ENCODE data around the gene ASTN2.

Gene ASTN2

GRCh38 chr9:117413346-117414219, 1.3 kb downstream of the ASTN2 start:
- DNase-seq (ENCODE audit: low spot score): no peak

- no peak for DNase-seq (ENCODE audit: low spot score)
Observed at GRCh38 chr9:117412841-117413240, 2.0 kb downstream of the ASTN2 start.

- DNase-seq (ENCODE audit: low spot score): peak; percentile 29
Observed at GRCh38 chr9:117412006-117412715, 2.7 kb downstream of the ASTN2 start.

- peak; percentile 82 for DNase-seq (ENCODE audit: low spot score)
Observed at GRCh38 chr9:117411547-117411946, 3.3 kb downstream of the ASTN2 start.

- DNase-seq (ENCODE audit: low spot score): no peak
Observed at GRCh38 chr9:117409321-117409720, 5.5 kb downstream of the ASTN2 start.

- peak; percentile 52 for DNase-seq (ENCODE audit: low spot score)
Observed at GRCh38 chr9:117407436-117408022, 7.3 kb downstream of the ASTN2 start.

GRCh38 chr9:117405950-117406705, 8.7 kb downstream of the ASTN2 start:
- peak; percentile 14 for DNase-seq (ENCODE audit: low spot score)

GRCh38 chr9:117403848-117404247, 11.0 kb downstream of the ASTN2 start:
- no peak for DNase-seq (ENCODE audit: low spot score)

GRCh38 chr9:117403403-117403811, 11.4 kb downstream of the ASTN2 start:
- DNase-seq (ENCODE audit: low spot score): peak; percentile 90

- no peak for DNase-seq (ENCODE audit: low spot score)
Observed at GRCh38 chr9:117400171-117400570, 14.7 kb downstream of the ASTN2 start.

- DNase-seq (ENCODE audit: low spot score): no peak
Observed at GRCh38 chr9:117395151-117395650, 19.7 kb downstream of the ASTN2 start.

GRCh38 chr9:117394655-117395054, 20.2 kb downstream of the ASTN2 start:
- no peak for DNase-seq (ENCODE audit: low spot score)

- DNase-seq (ENCODE audit: low spot score): no peak
Observed at GRCh38 chr9:117392992-117393391, 21.9 kb downstream of the ASTN2 start.

- no peak for DNase-seq (ENCODE audit: low spot score)
Observed at GRCh38 chr9:117387422-117387821, 27.4 kb downstream of the ASTN2 start.

GRCh38 chr9:117379341-117379740, 35.5 kb downstream of the ASTN2 start:
- no peak for DNase-seq (ENCODE audit: low spot score)

GRCh38 chr9:117377046-117377445, 37.8 kb downstream of the ASTN2 start:
- no peak for DNase-seq (ENCODE audit: low spot score)

- no peak for DNase-seq (ENCODE audit: low spot score)
Observed at GRCh38 chr9:117375956-117376355, 38.9 kb downstream of the ASTN2 start.

GRCh38 chr9:117374076-117374725, 40.7 kb downstream of the ASTN2 start:
- no peak for DNase-seq (ENCODE audit: low spot score)

GRCh38 chr9:117368684-117369230, 46.1 kb downstream of the ASTN2 start:
- no peak for DNase-seq (ENCODE audit: low spot score)

GRCh38 chr9:117365438-117365837, 49.4 kb downstream of the ASTN2 start:
- no peak for DNase-seq (ENCODE audit: low spot score)

GRCh38 chr9:117363006-117363405, 51.9 kb downstream of the ASTN2 start:
- no peak for DNase-seq (ENCODE audit: low spot score)
